Nephron (organoid): Measurements from ENCODE around the gene MTX1.

Experiments
- H3K27ac Mint-ChIP-seq, 3 experiments: 2 replicates each; pipeline ENCODE4 v1.8.0; 2020; ENCODE audit warnings: mixed read lengths in 3 of 3, mild to moderate bottlenecking in 2 of 3, moderate library complexity in 1 of 3
- H3K27me3 Mint-ChIP-seq: 2 replicates; pipeline ENCODE4 v1.8.0; 2021; ENCODE audit warnings: low read depth, mild to moderate bottlenecking, moderate library complexity, mixed read lengths
- H3K36me3 Mint-ChIP-seq: 2 replicates; pipeline ENCODE4 v1.8.0; 2020; ENCODE audit warnings: low read depth, mixed read lengths
- H3K4me1 Mint-ChIP-seq: 2 replicates; pipeline ENCODE4 v1.8.0; 2020; ENCODE audit warnings: mixed read lengths
- H3K4me3 Mint-ChIP-seq, 3 experiments: 2 replicates each; pipeline ENCODE4 v1.8.0; 2020; ENCODE audit warnings: mild to moderate bottlenecking in 3 of 3, mixed read lengths in 3 of 3, moderate library complexity in 2 of 3
- H3K9me3 Mint-ChIP-seq: 2 replicates; pipeline ENCODE4 v1.8.0; 2020; ENCODE audit warnings: mixed read lengths
- CTCF ChIP-seq, 3 experiments: fragments of 200-600 bp; sonication (generic); IDR thresholded peaks; one replicate each; pipeline ENCODE4 v1.5.0; 2021; ENCODE audit warnings: antibody characterized with exemption in 3 of 3; ENCODE audit not compliant: unreplicated experiment in 3 of 3

The MTX1 gene

GRCh38 chr1:155170101-155170785 lies 38.3 kb upstream of the MTX1 start:
- H3K4me1 Mint-ChIP-seq: peaks cover 36% of the 10 kb centered on the region
- H3K9me3 Mint-ChIP-seq: peaks cover 3% of the 10 kb centered on the region
- H3K36me3 Mint-ChIP-seq: peaks cover 15% of the 10 kb centered on the region
- TF ChIP-seq CTCF (IDR thresholded peaks at IDR 0.05; ENCODE audit: unreplicated experiment in 3 of 3): no peak
- H3K27me3 Mint-ChIP-seq: peaks cover 12% of the 10 kb centered on the region
- peak overlapping the region; percentile 64 to 81 (median 66) for H3K4me3 Mint-ChIP-seq
- H3K27ac Mint-ChIP-seq: no peak overlapping the region

GRCh38 chr1:155170806-155171205 lies 37.7 kb upstream of the MTX1 start:
- Mint-ChIP-seq H3K4me3 (peak overlapping the region; percentile 69 to 97 (median 91)), H3K9me3 (peaks cover under 1% of the 10 kb centered on the region), H3K27ac (no peak overlapping the region), H3K36me3 (peaks cover 15% of the 10 kb centered on the region), H3K27me3 (peaks cover 13% of the 10 kb centered on the region), H3K4me1 (peaks cover 35% of the 10 kb centered on the region)
- no peak for TF ChIP-seq CTCF (IDR thresholded peaks at IDR 0.05; ENCODE audit: unreplicated experiment in 3 of 3)

GRCh38 chr1:155171836-155172731 lies 36.4 kb upstream of the MTX1 start:
- Mint-ChIP-seq H3K27me3 (peaks cover 13% of the 10 kb centered on the region), H3K4me3 (peak overlapping the region; percentile 91 to 98 (median 97)), H3K36me3 (peaks cover 18% of the 10 kb centered on the region), H3K27ac (peak overlapping the region; percentile 80 to 97 (median 93)), H3K9me3 (no peaks in the 10 kb centered on the region), H3K4me1 (peaks cover 34% of the 10 kb centered on the region)
- no peak for TF ChIP-seq CTCF (IDR thresholded peaks at IDR 0.05; ENCODE audit: unreplicated experiment in 3 of 3)

- Mint-ChIP-seq H3K9me3 (no peaks in the 10 kb centered on the region), H3K36me3 (peaks cover 18% of the 10 kb centered on the region)
Observed at GRCh38 chr1:155172732-155173477, 35.6 kb upstream of the MTX1 start, which contains the start of gene KRTCAP2. Gene KRTCAP2 (minus strand): TSS chr1:155173304. CDS start chr1:155173224, 80 bp downstream.

More at GRCh38 chr1:155172732-155173477, 35.6 kb upstream of the MTX1 start, which contains the start of gene KRTCAP2:
- Mint-ChIP-seq H3K27ac (peak within 1 kb of the TSS; percentile 93 to 98 (median 97)), H3K4me3 (peak within 1 kb of the TSS; percentile 91 to 98 (median 97)), H3K4me1 (peaks cover 27% of the 10 kb centered on the region), H3K27me3 (peaks cover 13% of the 10 kb centered on the region)
- TF ChIP-seq CTCF (IDR thresholded peaks at IDR 0.05; ENCODE audit: unreplicated experiment in 3 of 3): peak; percentile 93 to 97 (median 95)
